Stimulated activated CD4-positive, alpha-beta T cell treated with anti-CD3 and anti-CD28 coated beads, Interleukin-1b, Interleukin-23, amount 100 ng/mL, for 24 hours (primary cell): ENCODE measurements around the gene RFX4.

Experiments used
- DNase-seq, 4 experiments: peaks; one replicate each; pipeline ENCODE4 v3.0.0-alpha.2; 2020; ENCODE audit warnings: low read depth in 4 of 4, low spot score in 1 of 4

RFX4 gene

GRCh38 chr12:106645465-106646330 lies 62.9 kb downstream of the RFX4 start:
- no peak for DNase-seq

- no peak for DNase-seq
Measured at GRCh38 chr12:106646472-106646871, 63.7 kb downstream of the RFX4 start.

- DNase-seq, result no peak
Measured at GRCh38 chr12:106647793-106648514, 65.2 kb downstream of the RFX4 start.

- no peak for DNase-seq
Measured at GRCh38 chr12:106648736-106649135, 65.9 kb downstream of the RFX4 start.

GRCh38 chr12:106651552-106651951 lies 68.7 kb downstream of the RFX4 start:
- DNase-seq, result no peak

- DNase-seq, result no peak
Measured at GRCh38 chr12:106652510-106653015, 69.8 kb downstream of the RFX4 start.

GRCh38 chr12:106655577-106655976 lies 72.8 kb downstream of the RFX4 start:
- DNase-seq, result no peak

GRCh38 chr12:106657488-106657887 lies 74.7 kb downstream of the RFX4 start:
- DNase-seq, result no peak

GRCh38 chr12:106663385-106663784 lies 80.6 kb downstream of the RFX4 start:
- no peak for DNase-seq

GRCh38 chr12:106669216-106669615 lies 86.4 kb downstream of the RFX4 start:
- no peak for DNase-seq

GRCh38 chr12:106670131-106670530 lies 87.3 kb downstream of the RFX4 start:
- DNase-seq, result no peak

GRCh38 chr12:106671840-106672239 lies 89.0 kb downstream of the RFX4 start:
- no peak for DNase-seq

GRCh38 chr12:106672314-106673025 lies 89.7 kb downstream of the RFX4 start:
- DNase-seq, result no peak

- DNase-seq, result no peak
Measured at GRCh38 chr12:106673141-106673540, 90.3 kb downstream of the RFX4 start.

GRCh38 chr12:106675651-106676435 lies 93.0 kb downstream of the RFX4 start:
- DNase-seq, result no peak

GRCh38 chr12:106679574-106679973 lies 96.8 kb downstream of the RFX4 start:
- no peak for DNase-seq

GRCh38 chr12:106680280-106680679 lies 97.5 kb downstream of the RFX4 start:
- no peak for DNase-seq

GRCh38 chr12:106681210-106681609 lies 98.4 kb downstream of the RFX4 start:
- no peak for DNase-seq

GRCh38 chr12:106682594-106683234 lies 99.9 kb downstream of the RFX4 start:
- DNase-seq, result no peak

- DNase-seq, result no peak
Measured at GRCh38 chr12:106684497-106684896, 101.7 kb downstream of the RFX4 start.
